IMR-90 (cell line): ENCODE data around the gene ZFYVE28. TPM values are rescaled to one million over a fixed set of nuclear protein-coding genes. Genes with fewer than 3 reads are reported as not detected.
A peak's percentile ranks its signal among the peaks of the same experiment; 100 is the strongest.

ENCODE experiments used
- ATAC-seq: fragments of 200-7000 bp; cut with Tn5 transposase; 2 replicates; pipeline ENCODE4 v1.9.1; 2020; ENCODE audit warnings: low read depth, mild to moderate bottlenecking, moderate library complexity
- BruUV-seq: library from RNA; stranded (reverse); fragments of 400-500 nt; replicated peaks from 2 replicates; lab custom pipeline; 2021; lab: Mats Ljungman, UMichigan
- CTCF ChIA-PET: fragments of 300-600 bp; formaldehyde crosslinking; extraction: SDS; loops from one replicate; lab custom pipeline; 2021; ENCODE audit warnings: antibody characterized with exemption; lab: Yijun Ruan, JAX
- POLR2A ChIA-PET: fragments of 300-600 bp; sonication (Branson Sonifier 250); formaldehyde crosslinking; loops from one replicate; lab custom pipeline; 2022; ENCODE audit warnings: antibody characterized with exemption; ENCODE audit not compliant: unreplicated experiment; lab: Charles Lee
- DNase-seq: peaks from one replicate; pipeline ENCODE4 v3.0.0; 2013
- H2AFZ ChIP-seq: replicated peaks from 2 replicates; pipeline ENCODE3; 2013; ENCODE audit warnings: low read length, mild to moderate bottlenecking; ENCODE audit not compliant: poor library complexity
- H2AK5ac ChIP-seq: 2 replicates; pipeline ENCODE4 v1.6.1; 2013; ENCODE audit warnings: low read depth, low read length, inconsistent platforms
- H2AK9ac ChIP-seq: replicated peaks from 2 replicates; pipeline ENCODE3; 2013; ENCODE audit warnings: mild to moderate bottlenecking, low read depth, low read length, moderate library complexity; ENCODE audit not compliant: poor library complexity
- H2BK120ac ChIP-seq: 2 replicates; pipeline ENCODE4 v1.6.1; 2013; ENCODE audit warnings: low read depth, low read length, inconsistent platforms
- H2BK15ac ChIP-seq: 3 replicates; pipeline ENCODE4 v1.6.1; 2013; ENCODE audit warnings: low read depth, low read length, inconsistent platforms
- H2BK20ac ChIP-seq: 2 replicates; pipeline ENCODE4 v1.6.1; 2013; ENCODE audit warnings: low read depth, mild to moderate bottlenecking, inconsistent platforms, low read length, moderate library complexity
- H2BK5ac ChIP-seq: 2 replicates; pipeline ENCODE4 v1.6.1; 2013; ENCODE audit warnings: mild to moderate bottlenecking, low read depth, low read length, inconsistent platforms; ENCODE audit not compliant: poor library complexity, severe bottlenecking
- H3K14ac ChIP-seq: replicated peaks from 2 replicates; pipeline ENCODE4 v1.6.1; 2013; ENCODE audit warnings: low read depth, low read length, inconsistent platforms
- H3K18ac ChIP-seq: 2 replicates; pipeline ENCODE4 v1.6.1; 2013; ENCODE audit warnings: low read depth, low read length, control low read depth
- H3K23ac ChIP-seq: 2 replicates; pipeline ENCODE4 v1.6.1; 2013; ENCODE audit warnings: low read depth, low read length, inconsistent platforms
- H3K27ac ChIP-seq: 2 replicates; pipeline ENCODE4 v1.5.1; 2013; ENCODE audit warnings: mild to moderate bottlenecking, control low read depth, low read length; ENCODE audit not compliant: insufficient read depth
- H3K27me3 ChIP-seq: 2 replicates; pipeline ENCODE4 v1.6.1; 2013; ENCODE audit warnings: low read length; ENCODE audit not compliant: control insufficient read depth, insufficient read depth
- H3K36me3 ChIP-seq: 2 replicates; pipeline ENCODE4 v1.6.1; 2013; ENCODE audit warnings: low read length, mixed read lengths; ENCODE audit not compliant: control insufficient read depth, insufficient read depth
- H3K4ac ChIP-seq: 2 replicates; pipeline ENCODE4 v1.6.1; 2013; ENCODE audit warnings: low read depth, low read length, inconsistent platforms
- H3K4me1 ChIP-seq: 2 replicates; pipeline ENCODE4 v1.6.1; 2013; ENCODE audit warnings: low read length, mixed read lengths; ENCODE audit not compliant: control insufficient read depth, insufficient read depth
- H3K4me2 ChIP-seq: 2 replicates; pipeline ENCODE4 v1.6.1; 2013; ENCODE audit warnings: low read depth, mild to moderate bottlenecking, control low read depth, low read length, moderate library complexity
- H3K4me3 ChIP-seq: 2 replicates; pipeline ENCODE4 v1.5.1; 2013; ENCODE audit warnings: low read depth, mild to moderate bottlenecking, control low read depth, low read length, moderate library complexity; ENCODE audit not compliant: insufficient read depth
- H3K56ac ChIP-seq: 2 replicates; pipeline ENCODE4 v1.6.1; 2013; ENCODE audit warnings: low read length, inconsistent platforms; ENCODE audit not compliant: insufficient read depth; ENCODE audit errors: extremely low read depth
- H3K79me1 ChIP-seq, 2 experiments: 2 replicates each; pipeline ENCODE4 v1.6.1; 2013; ENCODE audit warnings: low read length in 2 of 2, inconsistent platforms in 1 of 2, low read depth in 1 of 2
- H3K9ac ChIP-seq: 2 replicates; pipeline ENCODE4 v1.6.1; 2013; ENCODE audit warnings: low read depth, low read length, control low read depth
- H3K9me1 ChIP-seq: 2 replicates; pipeline ENCODE4 v1.6.1; 2013; ENCODE audit warnings: low read length, inconsistent platforms; ENCODE audit not compliant: insufficient read depth
- H3K9me3 ChIP-seq: 2 replicates; pipeline ENCODE4 v1.6.1; 2013; ENCODE audit warnings: low read length; ENCODE audit not compliant: control insufficient read depth, insufficient read depth
- H4K20me1 ChIP-seq: 2 replicates; pipeline ENCODE4 v1.6.1; 2013; ENCODE audit warnings: low read length, inconsistent platforms; ENCODE audit not compliant: insufficient read depth
- H4K5ac ChIP-seq: 2 replicates; pipeline ENCODE4 v1.6.1; 2013; ENCODE audit warnings: mild to moderate bottlenecking, low read depth, low read length, control low read depth
- H4K8ac ChIP-seq, 2 experiments: 2 replicates each; pipeline ENCODE4 v1.6.1; 2013; ENCODE audit warnings: low read depth in 2 of 2, low read length in 2 of 2, control low read depth in 1 of 2, inconsistent platforms in 1 of 2
- H4K91ac ChIP-seq: 2 replicates; pipeline ENCODE4 v1.6.1; 2013; ENCODE audit warnings: low read depth, low read length, inconsistent platforms; ENCODE audit not compliant: insufficient read depth
- BHLHE40 ChIP-seq: fragments of 150-350 bp; IDR thresholded peaks from 2 replicates; pipeline ENCODE4 v1.6.1; 2016; ENCODE audit warnings: mild to moderate bottlenecking, low read depth, low read length
- NFE2L2 ChIP-seq: fragments of 150-350 bp; IDR thresholded peaks from 2 replicates; pipeline ENCODE4 v1.6.1; 2016; ENCODE audit warnings: low read depth, mild to moderate bottlenecking, low read length
- RCOR1 ChIP-seq: IDR thresholded peaks from 2 replicates; pipeline ENCODE4 v1.6.1; 2012; ENCODE audit warnings: mild to moderate bottlenecking, low read length, improper control_type of control experiment; ENCODE audit not compliant: insufficient replicate concordance
- USF2 ChIP-seq: fragments of 150-350 bp; IDR thresholded peaks from 2 replicates; pipeline ENCODE4 v1.6.1; 2017; ENCODE audit warnings: mild to moderate bottlenecking, antibody characterized with exemption, low read length, low read depth
- WGBS, 2 experiments: methylation state at CpG; one replicate each; pipeline versions ENCODE4 v1.1.5 to v1.1.7; 2013; ENCODE audit warnings: missing lambda C conversion rate in 2 of 2; ENCODE audit not compliant: insufficient read length in 1 of 2; ENCODE audit errors: extremely low coverage in 2 of 2; 5-methylcytosine and 5-hydroxymethylcytosine counted together
- dilution Hi-C: fragments of 300-500 bp; cut with HindIII; formaldehyde crosslinking; loops from one replicate; pipeline ENCODE4 v1.14.3; 2018; ENCODE audit warnings: low sequenced_read_pairs; ENCODE audit not compliant: unreplicated experiment
- in situ Hi-C: fragments of 300-500 bp; cut with MboI; formaldehyde crosslinking; loops from 3 replicates; pipeline ENCODE4 v1.14.3; 2019; ENCODE audit warnings: low sequenced_read_pairs, inconsistent platforms, mixed read lengths
- intact Hi-C: fragments of 100-400 bp; cut with micrococcal nuclease; formaldehyde crosslinking; loops from 2 replicates; pipeline ENCODE4 v1.10.0; 2022
- polyA plus RNA-seq, 3 experiments: library from polyadenylated mRNA; depleted of rRNA; stranded (reverse); fragments of >200 nt; gene quantifications; 2 replicates each; pipeline ENCODE4 v1.2.3, GENCODE V29; 2012; ENCODE audit warnings: low replicate concordance in 1 of 3
- total RNA-seq: library from RNA; depleted of rRNA; stranded (reverse); fragments of >200 nt; gene quantifications from 2 replicates; pipeline ENCODE4 v1.2.3, GENCODE V29; 2012

ZFYVE28 gene
- total and polyA plus RNA-seq, 2 of the 4 experiments (the other 2 are of a cell fraction), result 0.36 to 1.2 TPM

GRCh38 chr4:2402941-2403340 is 15.5 kb downstream of the ZFYVE28 start:
- CTCF ChIA-PET, result interaction anchor here (1.4 kb wide), 1 partner anchor 10 kb away, joined by 3 read pairs; no protein-coding TSS in a partner anchor
- H3K18ac ChIP-seq, result no peak overlapping the region
- no peaks in the 10 kb centered on the region; the same call in 1 of the 2 replicates for H3K4me1 ChIP-seq
- no peak overlapping the region for H3K4me3 ChIP-seq
- H4K91ac ChIP-seq, result no peak overlapping the region
- no peaks in the 10 kb centered on the region for H3K9me3 ChIP-seq
- peaks cover 20% of the 10 kb centered on the region for H3K27me3 ChIP-seq
- TF ChIP-seq BHLHE40 (no peak), USF2 (no peak), RCOR1 (no peak), NFE2L2 (no peak)
- BruUV-seq, result no TSS peak
- POLR2A ChIA-PET, result interaction anchor here (0.5 kb wide), 1 partner anchor 298 kb away, joined by 4 read pairs; no protein-coding TSS in a partner anchor
- H3K4ac ChIP-seq, result no peak overlapping the region
- no peak overlapping the region for H2BK120ac ChIP-seq
- H4K8ac ChIP-seq, result no peak overlapping the region
- peak overlapping the region; percentile 13 for H2AFZ ChIP-seq
- WGBS, 2 experiments, result 74% methylated on average over 7 of the region's 7 CpGs; no CpG with 5 or more reads in 1 of the 2 experiments
- H3K36me3 ChIP-seq, result no peaks in the 10 kb centered on the region
- in situ Hi-C loops (no loop called here), intact Hi-C loops (no loop called here), dilution Hi-C loops (no loop called here)
- H3K14ac ChIP-seq, result no peak overlapping the region
- no peak overlapping the region for H2AK5ac ChIP-seq
- no peaks in the 10 kb centered on the region for H4K20me1 ChIP-seq
- no peak overlapping the region for H2AK9ac ChIP-seq
- H3K56ac ChIP-seq, result no peak overlapping the region
- no peak overlapping the region for H4K5ac ChIP-seq
- no peak overlapping the region for H3K23ac ChIP-seq
- no peaks in the 10 kb centered on the region for H3K79me1 ChIP-seq
- H2BK20ac ChIP-seq, result no peak overlapping the region
- no peaks in the 10 kb centered on the region for H3K9me1 ChIP-seq
- ATAC-seq (no peak), DNase-seq (no peak)
- H3K9ac ChIP-seq, result no peak overlapping the region
- no peak overlapping the region for H3K4me2 ChIP-seq
- H3K27ac ChIP-seq, result no peak overlapping the region
- H2BK5ac ChIP-seq, result no peak overlapping the region
- no peak overlapping the region for H2BK15ac ChIP-seq
